HAP-1 (cell line): ENCODE measurements around the gene PRKACB.

ENCODE experiments used
- DNase-seq, 2 experiments: peaks; one replicate each; pipeline ENCODE4 v3.0.0-alpha.2; 2016 to 2020; ENCODE audit warnings: low spot score in 2 of 2
- H3K27me3 ChIP-seq: fragments of 250-450 bp; sonication (Bioruptor Pico); 2 replicates; pipeline ENCODE4 v1.5.1; 2020; ENCODE audit warnings: low read depth, mild to moderate bottlenecking, moderate library complexity
- H3K36me3 ChIP-seq: fragments of 250-450 bp; sonication (Bioruptor Pico); replicated peaks from 2 replicates; pipeline ENCODE4 v1.5.1; 2020; ENCODE audit warnings: mild to moderate bottlenecking
- H3K4me1 ChIP-seq: fragments of 250-450 bp; sonication (Bioruptor Pico); 2 replicates; pipeline ENCODE4 v1.5.1; 2020; ENCODE audit warnings: mild to moderate bottlenecking
- H3K4me3 ChIP-seq: fragments of 250-450 bp; sonication (Bioruptor Pico); 2 replicates; pipeline ENCODE4 v1.5.1; 2020; ENCODE audit warnings: mild to moderate bottlenecking, moderate library complexity
- H3K9me3 ChIP-seq: fragments of 250-450 bp; sonication (Bioruptor Pico); 2 replicates; pipeline ENCODE4 v1.5.1; 2020; ENCODE audit warnings: mild to moderate bottlenecking, moderate library complexity
- in situ Hi-C: fragments of 300-500 bp; cut with MboI; formaldehyde crosslinking; loops from 3 replicates; pipeline ENCODE4 v1.14.3; 2020; ENCODE audit warnings: low sequenced_read_pairs, inconsistent platforms, mixed read lengths

The PRKACB gene

GRCh38 chr1:84164161-84164560 lies 20.1 kb downstream of the PRKACB start:
- no peaks in the 10 kb centered on the region for H3K27me3 ChIP-seq
- no peak overlapping the region for H3K4me3 ChIP-seq
- DNase-seq = no peak
- H3K9me3 ChIP-seq = no peaks in the 10 kb centered on the region
- no peaks in the 10 kb centered on the region for H3K36me3 ChIP-seq
- in situ Hi-C loops = loop anchor here (25.0 kb wide), 2 partner anchors 273 to 448 kb away; no protein-coding TSS in a partner anchor
- peaks cover 4% of the 10 kb centered on the region; the same call in 1 of the 2 replicates for H3K4me1 ChIP-seq

- H3K4me3 ChIP-seq = no peak overlapping the region
- no peaks in the 10 kb centered on the region for H3K27me3 ChIP-seq
- in situ Hi-C loops = loop anchor here (25.0 kb wide), 2 partner anchors 273 to 448 kb away; no protein-coding TSS in a partner anchor
- H3K9me3 ChIP-seq = no peaks in the 10 kb centered on the region
- peaks cover 4% of the 10 kb centered on the region; the same call in 1 of the 2 replicates for H3K4me1 ChIP-seq
- no peak for DNase-seq
- no peaks in the 10 kb centered on the region for H3K36me3 ChIP-seq
Measured at GRCh38 chr1:84164567-84165021, 20.5 kb downstream of the PRKACB start.

GRCh38 chr1:84165601-84166000 lies 21.5 kb downstream of the PRKACB start:
- Histone ChIP-seq H3K27me3 (no peaks in the 10 kb centered on the region), H3K36me3 (no peaks in the 10 kb centered on the region), H3K4me3 (no peak overlapping the region), H3K9me3 (no peaks in the 10 kb centered on the region), H3K4me1 (peaks cover 4% of the 10 kb centered on the region; the same call in 1 of the 2 replicates)
- DNase-seq = no peak
- in situ Hi-C loops = loop anchor here (25.0 kb wide), 2 partner anchors 272 to 447 kb away; no protein-coding TSS in a partner anchor

GRCh38 chr1:84166797-84167196 lies 22.7 kb downstream of the PRKACB start:
- H3K4me1 ChIP-seq = peaks cover 4% of the 10 kb centered on the region; the same call in 1 of the 2 replicates
- no peak for DNase-seq
- H3K36me3 ChIP-seq = no peaks in the 10 kb centered on the region
- in situ Hi-C loops = loop anchor here (25.0 kb wide), 2 partner anchors 271 to 446 kb away; no protein-coding TSS in a partner anchor
- no peaks in the 10 kb centered on the region for H3K9me3 ChIP-seq
- H3K4me3 ChIP-seq = no peak overlapping the region
- no peaks in the 10 kb centered on the region for H3K27me3 ChIP-seq

- in situ Hi-C loops = loop anchor here (25.0 kb wide), 2 partner anchors 269 to 444 kb away; no protein-coding TSS in a partner anchor
- Histone ChIP-seq H3K27me3 (no peaks in the 10 kb centered on the region), H3K36me3 (no peaks in the 10 kb centered on the region), H3K4me3 (no peak overlapping the region), H3K9me3 (no peaks in the 10 kb centered on the region), H3K4me1 (peaks cover 4% of the 10 kb centered on the region; the same call in 1 of the 2 replicates)
- no peak for DNase-seq
Measured at GRCh38 chr1:84168783-84169182, 24.7 kb downstream of the PRKACB start.

GRCh38 chr1:84170171-84170570 lies 26.1 kb downstream of the PRKACB start:
- H3K4me3 ChIP-seq = no peak overlapping the region
- H3K27me3 ChIP-seq = no peaks in the 10 kb centered on the region
- H3K4me1 ChIP-seq = peaks cover 8% of the 10 kb centered on the region
- H3K9me3 ChIP-seq = no peaks in the 10 kb centered on the region
- no peaks in the 10 kb centered on the region for H3K36me3 ChIP-seq
- in situ Hi-C loops = loop anchor here (25.0 kb wide), 2 partner anchors 267 to 442 kb away; no protein-coding TSS in a partner anchor
- no peak for DNase-seq

- no peak for DNase-seq
- in situ Hi-C loops = loop anchor here (25.0 kb wide), 2 partner anchors 266 to 441 kb away; no protein-coding TSS in a partner anchor
- no peaks in the 10 kb centered on the region for H3K27me3 ChIP-seq
- H3K4me1 ChIP-seq = peaks cover 8% of the 10 kb centered on the region
- no peaks in the 10 kb centered on the region for H3K36me3 ChIP-seq
- H3K9me3 ChIP-seq = no peaks in the 10 kb centered on the region
- no peak overlapping the region for H3K4me3 ChIP-seq
Measured at GRCh38 chr1:84171481-84171880, 27.4 kb downstream of the PRKACB start.

- no peak overlapping the region for H3K4me3 ChIP-seq
- no peaks in the 10 kb centered on the region for H3K36me3 ChIP-seq
- in situ Hi-C loops = loop anchor here (25.0 kb wide), 2 partner anchors 263 to 438 kb away; no protein-coding TSS in a partner anchor
- no peaks in the 10 kb centered on the region for H3K9me3 ChIP-seq
- no peaks in the 10 kb centered on the region for H3K27me3 ChIP-seq
- H3K4me1 ChIP-seq = peaks cover 5% of the 10 kb centered on the region; the same call in 1 of the 2 replicates
- peak; percentile 8 to 61 for DNase-seq
Measured at GRCh38 chr1:84174051-84174556, 30.0 kb downstream of the PRKACB start.

- no peaks in the 10 kb centered on the region for H3K36me3 ChIP-seq
- H3K27me3 ChIP-seq = no peaks in the 10 kb centered on the region
- 0 out of 2 replicates have a peak, but pooled peaks cover 3% of the 10 kb centered on the region for H3K4me1 ChIP-seq
- no peaks in the 10 kb centered on the region for H3K9me3 ChIP-seq
- in situ Hi-C loops = no loop called here
- H3K4me3 ChIP-seq = no peak overlapping the region
- DNase-seq = no peak
Measured at GRCh38 chr1:84181350-84182005, 37.4 kb downstream of the PRKACB start.

- H3K4me1 ChIP-seq = no peaks in the 10 kb centered on the region
- H3K27me3 ChIP-seq = no peaks in the 10 kb centered on the region
- DNase-seq = no peak
- in situ Hi-C loops = no loop called here
- no peak overlapping the region for H3K4me3 ChIP-seq
- H3K9me3 ChIP-seq = no peaks in the 10 kb centered on the region
- H3K36me3 ChIP-seq = no peaks in the 10 kb centered on the region
Measured at GRCh38 chr1:84190455-84190854, 46.4 kb downstream of the PRKACB start.

- DNase-seq = no peak
- Histone ChIP-seq H3K36me3 (no peaks in the 10 kb centered on the region), H3K4me1 (no peaks in the 10 kb centered on the region), H3K9me3 (no peaks in the 10 kb centered on the region), H3K27me3 (no peaks in the 10 kb centered on the region), H3K4me3 (no peak overlapping the region)
- in situ Hi-C loops = no loop called here
Measured at GRCh38 chr1:84192681-84193080, 48.6 kb downstream of the PRKACB start.

GRCh38 chr1:84198832-84199231 lies 54.8 kb downstream of the PRKACB start:
- in situ Hi-C loops = no loop called here
- no peaks in the 10 kb centered on the region for H3K9me3 ChIP-seq
- H3K36me3 ChIP-seq = no peaks in the 10 kb centered on the region
- no peaks in the 10 kb centered on the region for H3K27me3 ChIP-seq
- no peak overlapping the region for H3K4me3 ChIP-seq
- no peaks in the 10 kb centered on the region for H3K4me1 ChIP-seq
- no peak for DNase-seq

GRCh38 chr1:84199257-84199656 lies 55.2 kb downstream of the PRKACB start:
- no peaks in the 10 kb centered on the region for H3K9me3 ChIP-seq
- no peaks in the 10 kb centered on the region for H3K36me3 ChIP-seq
- in situ Hi-C loops = no loop called here
- H3K27me3 ChIP-seq = no peaks in the 10 kb centered on the region
- H3K4me1 ChIP-seq = no peaks in the 10 kb centered on the region
- H3K4me3 ChIP-seq = no peak overlapping the region
- no peak for DNase-seq

GRCh38 chr1:84202126-84202525 lies 58.1 kb downstream of the PRKACB start:
- DNase-seq = no peak
- no peaks in the 10 kb centered on the region for H3K36me3 ChIP-seq
- in situ Hi-C loops = no loop called here
- no peaks in the 10 kb centered on the region for H3K27me3 ChIP-seq
- H3K9me3 ChIP-seq = no peaks in the 10 kb centered on the region
- H3K4me3 ChIP-seq = no peak overlapping the region
- H3K4me1 ChIP-seq = peaks cover 2% of the 10 kb centered on the region; the same call in 1 of the 2 replicates
